NCI-H82 treated with DMSO at 0.1 percent for 48 hours (cell line): ENCODE data around the gene ZNF879.
A peak's percentile ranks its signal among the peaks of the same experiment; 100 is the strongest.

Experiments used
- DNase-seq: peaks from one replicate; lab custom pipeline; 2025; ENCODE audit not compliant: unreplicated experiment; lab: John Stamatoyannopoulos, UW

ZNF879 gene

DNA sequence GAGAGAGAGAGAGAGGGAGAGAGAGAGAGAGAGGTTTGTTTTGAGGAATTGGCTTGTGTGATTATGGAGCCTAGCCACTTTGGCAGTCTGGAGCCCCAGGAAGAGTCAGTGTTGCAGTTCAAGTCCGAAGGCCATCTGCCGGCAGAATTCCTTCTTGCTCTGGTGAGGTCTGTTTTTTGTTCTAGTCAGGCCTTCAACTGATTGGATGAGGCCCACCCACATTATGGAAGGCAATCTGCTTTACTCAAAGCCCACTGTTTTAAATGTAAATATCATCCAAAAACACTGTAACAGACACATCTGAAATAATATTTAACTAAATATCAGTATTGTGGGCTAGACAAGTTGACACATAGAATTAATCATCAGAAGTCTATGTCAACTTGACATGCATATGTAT is 17.0 kb upstream of the ZNF879 start:
- no peak for DNase-seq

DNA sequence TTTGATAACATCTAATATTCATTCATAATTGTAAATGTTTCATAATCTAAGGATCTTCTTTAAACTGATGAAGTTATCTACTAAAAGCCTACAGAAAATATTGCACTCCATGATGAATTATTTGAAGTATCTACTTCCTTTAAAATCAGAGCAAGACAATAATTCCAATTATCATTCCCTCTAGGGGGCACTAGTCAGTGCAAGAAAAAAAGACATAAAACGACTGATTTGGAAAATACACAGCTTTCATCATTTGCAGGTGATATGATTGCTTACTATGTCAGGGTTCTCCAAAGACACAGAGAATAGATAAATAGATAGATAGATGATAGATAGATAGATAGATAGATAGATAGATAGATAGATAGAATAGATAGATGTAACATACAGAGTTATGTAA is 14.9 kb upstream of the ZNF879 start:
- DNase-seq, result no peak

DNA sequence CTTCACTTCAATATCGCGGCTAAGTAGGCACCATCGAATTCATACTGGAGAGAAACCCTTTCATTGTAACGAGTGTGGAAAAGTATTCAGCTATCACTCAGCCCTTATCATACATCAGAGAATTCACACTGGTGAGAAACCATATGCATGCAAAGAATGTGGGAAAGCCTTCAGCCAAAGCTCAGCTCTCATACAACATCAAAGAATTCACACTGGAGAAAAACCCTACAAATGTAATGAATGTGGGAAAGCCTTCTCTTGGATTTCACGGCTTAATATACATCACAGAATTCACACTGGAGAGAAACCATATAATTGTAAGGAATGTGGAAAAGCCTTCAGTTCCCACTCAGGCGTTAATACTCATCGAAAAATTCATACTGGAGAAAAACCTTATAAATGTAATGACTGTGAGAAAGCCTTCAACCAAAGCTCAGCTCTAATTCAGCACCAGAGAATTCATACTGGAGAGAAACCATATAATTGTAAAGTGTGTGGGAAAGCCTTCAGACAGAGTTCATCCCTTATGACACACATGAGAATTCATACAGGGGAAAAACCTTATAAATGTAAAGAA is 9.5 kb downstream of the ZNF879 start:
- DNase-seq, result no peak

DNA sequence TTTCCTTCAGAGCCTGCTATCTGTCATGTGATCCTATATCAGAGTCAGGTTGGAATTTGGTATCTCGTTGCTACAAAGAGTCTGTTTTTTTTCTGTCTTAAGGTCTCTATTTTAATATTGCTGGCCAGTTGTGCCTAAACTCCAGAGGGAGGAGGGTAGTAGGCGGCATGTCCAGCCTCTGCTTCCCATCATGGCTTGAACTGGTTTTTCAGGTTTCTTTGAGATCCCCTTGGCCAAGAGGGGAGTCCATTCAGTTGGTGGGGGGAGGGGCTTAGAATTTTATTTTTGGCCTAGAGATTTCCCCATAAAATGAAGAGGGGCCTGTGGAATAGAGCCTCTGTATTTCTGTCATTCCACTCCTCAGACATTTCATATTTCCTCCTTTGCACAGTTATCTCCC is 21.2 kb downstream of the ZNF879 start:
- no peak for DNase-seq

DNA sequence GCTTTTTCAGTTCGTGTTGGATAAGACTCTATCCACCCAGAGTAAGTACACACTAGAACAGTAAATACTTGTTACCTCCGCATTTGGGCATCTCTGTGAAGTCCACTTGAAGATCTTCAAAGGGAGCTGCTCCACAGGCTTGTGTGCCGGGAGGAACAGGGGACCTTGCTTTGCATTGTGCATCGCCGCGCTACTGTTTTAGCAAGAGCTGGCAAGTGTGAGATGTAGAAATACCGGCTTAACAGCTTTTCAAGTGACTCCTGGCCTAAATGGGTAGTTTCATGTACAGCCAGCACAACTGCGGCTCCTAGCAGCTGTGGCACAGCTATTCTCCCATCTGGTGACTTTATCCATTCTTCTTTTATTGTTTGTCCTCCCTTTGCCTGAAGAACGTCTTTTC is 28.2 kb downstream of the ZNF879 start:
- DNase-seq, result no peak

DNA sequence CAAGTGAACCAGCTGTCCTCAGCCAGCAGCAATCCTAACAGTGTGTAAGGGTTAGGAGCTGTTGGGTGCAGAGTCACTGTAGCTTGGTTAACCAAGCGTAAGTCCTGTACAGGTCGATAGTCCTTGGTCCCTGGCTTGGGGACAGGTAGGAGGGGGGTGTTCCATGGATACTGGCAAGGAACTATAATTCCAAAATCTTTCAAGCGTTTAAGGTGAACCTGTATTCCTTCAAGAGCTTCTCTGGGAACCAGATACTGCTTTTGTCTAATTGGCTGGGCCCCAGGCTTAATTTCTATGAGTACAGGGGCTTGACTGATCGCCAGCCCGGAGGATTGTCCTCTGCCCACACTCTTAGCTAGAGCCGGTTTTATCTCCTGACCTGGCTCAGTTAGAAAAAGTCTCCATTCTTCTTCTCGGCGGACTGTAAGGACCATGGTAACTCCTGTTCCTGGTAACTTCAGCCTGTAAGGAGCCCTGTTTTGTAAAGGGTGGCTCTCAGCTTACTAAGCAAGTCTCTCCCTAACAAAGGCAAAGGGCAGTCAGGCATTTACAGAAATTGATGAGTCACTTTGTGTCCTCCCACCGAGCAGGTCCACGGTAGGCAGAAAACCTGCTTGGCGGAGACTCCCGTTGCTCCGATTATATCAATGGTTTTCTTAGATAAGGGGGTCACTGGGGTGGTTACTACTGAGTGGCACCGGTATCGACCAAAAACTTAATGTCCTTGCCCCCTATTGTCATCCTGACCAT is 30.6 kb downstream of the ZNF879 start:
- DNase-seq, result no peak

DNA sequence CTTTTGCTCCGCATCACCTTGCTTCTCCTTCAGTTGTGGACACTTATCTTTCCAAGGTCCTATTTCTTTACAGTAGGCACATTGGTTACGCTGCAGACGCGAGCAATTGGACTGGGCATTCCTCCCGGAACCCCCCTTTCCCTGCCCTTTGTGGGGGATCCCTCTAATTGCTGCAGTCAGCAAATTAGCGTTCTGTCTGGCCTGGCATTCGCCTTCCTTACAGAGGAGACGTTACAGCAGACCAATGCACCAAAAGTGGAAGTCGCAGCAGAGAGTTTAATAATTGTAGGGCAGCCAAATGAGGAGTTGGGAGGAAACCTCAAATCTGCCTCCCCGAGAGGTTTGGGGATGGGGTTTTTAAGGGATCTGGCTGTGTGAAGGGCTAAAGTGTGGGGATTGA is 31.3 kb downstream of the ZNF879 start:
- no peak for DNase-seq

DNA sequence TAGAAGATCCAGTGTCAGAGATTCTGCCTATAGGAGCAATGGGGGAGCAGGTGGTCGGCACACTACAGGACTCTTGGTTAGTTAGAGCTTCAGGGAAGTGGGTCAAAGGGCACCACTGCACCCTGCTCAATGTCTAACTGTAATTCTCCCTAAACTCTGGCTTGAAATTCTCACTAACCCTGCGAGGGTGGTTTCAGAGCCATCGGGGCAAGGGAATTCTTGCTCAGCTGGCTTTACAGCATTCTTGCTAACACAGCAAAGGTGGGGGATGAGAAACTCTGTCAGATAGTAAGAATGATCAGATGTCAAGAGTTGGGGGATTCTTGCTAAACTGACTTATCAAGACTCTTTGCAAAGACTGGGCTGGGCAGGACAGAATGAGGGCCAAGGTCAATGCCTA is 31.8 kb downstream of the ZNF879 start:
- DNase-seq, result no peak

DNA sequence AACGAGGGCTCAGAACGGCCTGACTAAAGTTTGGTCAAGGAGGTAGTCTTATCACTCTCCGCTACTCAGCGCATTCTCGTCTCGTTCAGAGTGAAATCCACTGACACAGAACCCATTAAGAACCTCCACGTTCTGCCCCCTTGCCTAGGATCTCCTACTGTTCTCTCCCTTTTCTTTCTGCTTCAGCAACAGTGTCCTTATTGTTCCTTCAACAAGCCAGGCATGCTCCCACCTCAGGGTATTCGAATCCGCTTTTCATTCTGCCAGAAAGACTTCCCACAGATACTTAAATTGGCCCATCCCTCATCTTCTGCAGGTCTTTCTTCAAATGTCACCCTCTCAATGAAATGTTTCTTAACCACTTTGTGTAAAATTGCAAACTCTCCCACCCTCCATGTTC is 32.2 kb downstream of the ZNF879 start:
- DNase-seq, result no peak

DNA sequence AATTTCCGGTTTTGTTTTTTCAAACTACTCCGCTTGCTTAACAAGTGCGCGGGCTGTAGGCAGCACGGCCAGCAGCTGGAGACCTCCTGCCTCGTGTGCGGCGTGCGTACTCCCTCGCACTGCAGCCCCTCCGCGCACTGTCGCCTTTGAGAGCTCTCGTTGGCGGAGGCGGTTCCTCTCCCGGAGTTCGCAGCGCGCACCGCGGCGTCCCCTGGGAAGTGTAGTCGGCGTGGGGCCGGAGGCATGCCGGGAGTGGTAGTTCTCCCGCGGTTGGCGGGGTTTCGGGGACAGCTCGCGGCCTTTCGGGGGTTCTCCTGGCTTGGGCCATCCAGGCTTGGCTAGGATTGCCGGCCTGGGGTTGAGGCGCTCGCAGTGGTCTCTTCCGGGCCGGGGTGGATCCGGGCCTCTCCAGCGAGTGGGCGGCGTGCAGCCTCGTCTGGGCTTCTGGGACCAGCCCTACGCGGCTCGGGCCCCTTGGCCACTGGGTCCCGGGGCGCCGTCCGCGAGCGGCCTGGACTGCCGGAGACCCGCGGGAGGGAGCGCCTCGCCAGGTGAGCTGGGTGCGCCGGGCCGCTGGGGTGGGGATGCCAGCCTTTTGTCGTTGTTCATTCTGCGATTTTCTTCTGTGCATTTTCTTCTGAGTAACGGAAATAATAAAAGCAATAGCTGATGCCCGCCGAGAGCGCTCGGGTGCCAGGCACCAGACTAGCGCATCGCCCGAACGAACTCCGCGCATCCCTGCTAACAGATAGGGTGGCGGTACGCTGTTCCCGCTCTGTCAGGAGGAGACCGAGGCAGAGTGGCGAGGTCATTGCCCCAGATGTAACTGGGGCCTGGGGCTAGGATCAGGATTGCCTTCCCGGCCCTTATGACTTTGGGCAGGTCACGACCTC is 36.8 kb downstream of the ZNF879 start, which contains the start of gene ZNF354C:
Gene ZNF354C, plus strand, starts transcription at position 258 of the 893 bp plus-strand sequence. CDS start 1,696 bp downstream, outside the sequence.
- peak; percentile 41 for DNase-seq

DNA sequence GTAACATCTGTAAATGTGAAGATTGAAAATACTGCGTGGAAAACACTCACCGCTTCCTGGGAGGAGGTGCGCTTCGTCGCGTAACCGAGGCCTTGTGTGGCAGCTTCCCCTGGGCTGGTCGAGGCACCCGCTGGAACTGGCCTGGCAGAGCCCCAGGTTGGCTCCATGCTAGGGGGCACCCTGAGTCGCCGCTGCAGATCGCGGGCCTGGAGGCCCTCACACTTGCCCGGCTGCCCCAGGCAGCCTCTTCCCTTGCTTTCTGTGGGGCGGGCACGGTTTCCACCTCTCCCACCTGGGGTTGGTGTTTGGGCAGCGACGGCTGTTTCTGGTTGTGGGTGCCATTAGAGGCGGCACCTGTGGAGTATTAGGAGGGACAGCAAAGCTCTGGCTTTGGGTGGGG is 37.4 kb downstream of the ZNF879 start:
- DNase-seq, result no peak

DNA sequence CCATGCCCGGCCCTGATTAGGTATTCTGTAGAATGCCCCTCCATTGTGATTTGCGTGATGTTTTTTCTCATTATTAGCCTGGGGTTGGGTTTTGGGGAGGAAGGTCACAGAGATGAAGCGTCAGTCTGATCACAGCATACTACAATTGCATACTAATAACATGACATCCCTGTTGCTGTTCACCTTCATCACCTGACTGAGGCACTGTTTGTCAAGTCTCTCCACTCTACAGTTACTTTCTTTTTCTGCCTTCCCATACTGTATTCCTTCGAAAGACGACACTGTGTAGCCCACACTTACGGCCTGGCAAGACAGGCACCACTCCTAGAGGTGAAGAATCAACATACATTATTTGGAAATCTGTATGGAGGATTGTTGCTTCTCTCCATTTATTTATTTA is 42.1 kb downstream of the ZNF879 start:
- DNase-seq, result no peak

DNA sequence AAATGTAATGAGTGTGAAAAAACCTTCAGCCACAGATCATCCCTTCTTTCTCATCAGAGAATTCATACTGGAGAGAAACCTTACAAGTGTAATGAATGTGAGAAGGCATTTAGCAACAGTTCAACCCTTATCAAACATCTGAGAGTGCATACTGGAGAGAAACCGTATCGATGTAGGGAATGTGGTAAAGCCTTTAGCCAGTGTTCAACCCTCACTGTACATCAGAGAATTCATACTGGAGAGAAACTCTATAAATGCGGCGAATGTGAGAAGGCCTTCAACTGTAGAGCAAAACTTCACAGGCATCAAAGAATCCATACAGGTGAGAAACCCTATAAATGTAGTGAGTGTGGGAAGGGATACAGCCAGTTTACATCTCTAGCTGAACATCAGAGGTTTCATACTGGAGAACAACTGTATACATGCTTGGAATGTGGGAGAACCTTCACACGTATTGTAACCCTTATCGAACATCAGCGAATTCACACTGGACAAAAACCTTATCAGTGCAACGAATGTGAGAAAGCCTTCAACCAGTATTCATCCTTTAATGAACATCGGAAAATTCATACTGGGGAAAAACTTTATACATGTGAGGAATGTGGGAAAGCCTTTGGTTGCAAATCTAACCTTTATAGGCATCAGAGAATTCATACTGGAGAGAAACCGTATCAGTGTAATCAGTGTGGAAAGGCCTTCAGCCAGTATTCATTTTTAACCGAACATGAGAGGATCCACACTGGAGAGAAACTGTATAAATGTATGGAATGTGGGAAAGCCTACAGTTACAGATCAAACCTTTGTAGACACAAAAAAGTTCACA is 55.8 kb downstream of the ZNF879 start:
- no peak for DNase-seq

DNA sequence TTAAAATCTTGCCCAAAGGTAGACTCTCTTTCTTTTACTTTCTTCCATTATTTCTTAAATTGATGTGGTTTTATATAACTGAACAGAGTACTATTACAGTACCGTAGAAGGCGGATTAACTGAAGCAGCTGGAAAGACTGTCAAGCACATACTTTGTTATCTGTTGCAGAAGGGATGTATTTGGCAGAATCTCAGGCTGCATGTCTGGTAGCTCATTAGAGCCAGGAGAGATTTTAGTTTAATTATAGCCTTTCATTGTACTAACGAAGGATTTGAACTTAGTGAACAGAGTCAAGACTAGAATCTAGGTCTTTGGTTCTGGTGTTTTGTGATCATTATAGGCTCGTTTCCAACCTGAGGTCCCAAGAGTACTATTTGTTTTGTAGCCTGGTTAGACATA is 57.1 kb downstream of the ZNF879 start:
- DNase-seq, result no peak
